AML-193 (cell line): Measurements from ENCODE around the gene TEKT3.
A peak's percentile ranks its signal among the peaks of the same experiment; 100 is the strongest.

Experiments
- DNase-seq, 2 experiments: peaks; one replicate each; lab custom pipeline; 2025; lab: John Stamatoyannopoulos, UW

TEKT3 gene

DNA sequence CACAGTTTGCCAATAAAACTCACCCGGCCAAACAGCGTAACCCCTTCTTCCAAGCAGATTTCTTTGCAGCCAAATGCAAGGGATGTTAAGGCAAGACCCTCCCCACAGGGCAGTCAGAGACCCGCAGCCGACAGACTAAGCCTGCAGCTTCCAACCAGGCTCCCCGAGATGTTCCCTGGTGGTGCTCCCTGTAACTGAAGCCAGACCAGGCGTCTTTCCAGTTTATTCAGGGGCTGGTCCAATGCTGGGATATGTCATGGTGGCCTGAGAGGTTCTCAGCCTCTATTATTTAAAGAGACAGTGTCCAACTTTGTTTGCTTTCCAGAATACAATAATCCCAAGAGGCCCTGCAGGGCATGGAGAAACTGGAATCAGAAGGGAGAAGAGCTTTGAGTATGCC, 76.3 kb downstream of the TEKT3 start, which contains the start of gene PMP22:
Gene PMP22, minus strand, starts transcription at position 196 of the 400 bp plus-strand sequence. CDS start 4,599 bp downstream, outside the sequence.
- DNase-seq = no peak

DNA sequence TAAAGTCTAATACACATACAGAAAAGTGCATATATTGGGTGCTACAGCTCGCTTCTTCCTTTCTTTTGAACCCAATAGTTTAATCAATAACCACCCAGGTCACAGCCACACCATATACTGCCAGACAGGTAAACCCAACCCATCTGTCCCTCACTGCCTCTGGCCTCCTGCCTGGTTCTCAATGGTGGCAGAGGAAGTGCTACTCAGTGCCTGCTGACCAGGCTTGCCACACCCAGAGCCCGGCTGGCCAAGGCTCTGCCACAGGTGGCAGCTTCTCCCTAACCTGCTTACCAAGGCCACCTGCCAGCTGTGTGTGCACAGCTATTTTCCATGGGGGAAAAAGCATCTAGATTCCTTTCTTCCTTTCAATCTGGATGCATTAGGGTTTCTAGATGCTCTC, 76.9 kb downstream of the TEKT3 start:
- no peak for DNase-seq

DNA sequence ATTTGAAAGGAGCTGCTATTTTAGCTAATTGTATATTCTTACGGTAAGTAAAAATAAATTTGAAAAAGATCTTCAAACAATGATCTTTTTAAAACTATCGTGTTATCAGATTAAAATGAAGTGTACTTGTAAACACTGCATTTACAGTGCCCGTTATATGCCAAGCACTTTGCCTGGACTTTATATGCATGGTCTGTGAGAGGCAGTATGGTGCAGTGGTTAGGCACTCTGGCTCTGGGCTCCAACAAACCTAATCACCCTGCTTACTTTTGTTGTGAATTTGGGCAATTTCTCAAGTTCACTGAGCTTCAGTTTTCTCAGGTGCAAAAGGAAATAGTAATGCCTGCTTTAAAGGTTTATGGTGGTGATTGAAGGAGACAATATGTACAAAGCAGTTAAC, 77.7 kb downstream of the TEKT3 start:
- no peak for DNase-seq

DNA sequence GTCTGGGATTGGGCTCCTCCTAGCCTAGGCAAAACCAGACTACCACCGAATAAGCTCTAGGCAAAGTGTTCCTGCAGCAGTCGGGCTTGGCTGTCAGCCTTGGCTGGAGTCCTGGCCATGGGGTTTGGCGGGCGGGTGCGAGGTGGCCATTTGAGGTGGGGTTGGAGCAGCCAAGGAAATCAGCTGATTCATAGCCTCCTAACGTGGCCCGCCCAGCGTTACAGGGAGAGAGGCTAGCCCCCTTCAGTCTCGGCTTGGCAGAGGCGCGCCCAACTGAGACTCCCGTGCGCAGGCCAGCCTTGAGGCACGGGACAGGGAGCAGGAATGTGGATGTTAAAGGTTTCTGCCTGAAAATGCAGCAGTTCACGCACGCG, 78.2 kb downstream of the TEKT3 start:
- DNase-seq = no peak

DNA sequence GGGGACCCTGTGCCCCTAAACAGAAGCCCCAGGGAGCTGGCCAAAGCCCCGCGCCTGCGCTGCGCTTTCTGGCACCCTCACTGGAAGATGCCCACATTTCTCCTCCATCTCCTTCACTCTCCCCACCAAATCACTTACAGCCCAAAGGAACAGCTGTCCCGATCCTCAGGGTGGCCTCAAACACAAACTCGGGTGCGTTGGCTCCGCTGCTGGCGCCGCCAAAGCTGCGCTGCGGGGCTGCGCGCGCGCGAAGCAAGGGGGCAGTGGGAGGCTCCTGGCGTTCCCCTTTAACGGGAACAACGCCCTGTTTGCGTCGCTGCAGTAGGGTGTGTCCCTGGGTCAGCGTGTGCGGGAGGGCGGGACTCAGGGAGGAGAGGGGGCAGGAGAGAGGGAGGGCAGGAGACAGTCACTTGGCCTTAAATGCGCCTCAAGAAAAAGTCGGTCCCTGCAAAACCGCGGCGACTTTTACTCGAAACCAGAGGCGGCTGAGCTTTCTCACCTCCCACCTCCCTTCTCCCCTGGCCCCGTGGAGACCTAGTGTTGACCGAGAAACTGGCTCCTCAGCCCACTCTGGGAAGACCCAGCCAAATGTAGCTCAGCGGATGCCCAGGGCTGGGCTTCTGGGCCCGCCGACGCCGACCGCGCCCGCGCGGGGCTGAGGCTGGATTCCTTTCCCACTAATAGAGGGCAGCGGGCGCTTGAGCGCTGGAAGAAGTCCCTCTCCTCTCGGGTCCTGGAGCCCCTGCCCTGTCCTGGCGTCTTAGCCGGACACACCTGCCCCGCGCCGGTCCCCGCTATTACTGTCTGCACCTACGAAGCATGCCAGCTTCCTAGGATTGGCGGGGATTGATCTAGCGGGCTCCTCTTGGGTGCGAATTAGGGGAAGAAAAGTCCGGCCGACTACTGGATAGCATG, 78.8 kb downstream of the TEKT3 start:
- DNase-seq = no peak

DNA sequence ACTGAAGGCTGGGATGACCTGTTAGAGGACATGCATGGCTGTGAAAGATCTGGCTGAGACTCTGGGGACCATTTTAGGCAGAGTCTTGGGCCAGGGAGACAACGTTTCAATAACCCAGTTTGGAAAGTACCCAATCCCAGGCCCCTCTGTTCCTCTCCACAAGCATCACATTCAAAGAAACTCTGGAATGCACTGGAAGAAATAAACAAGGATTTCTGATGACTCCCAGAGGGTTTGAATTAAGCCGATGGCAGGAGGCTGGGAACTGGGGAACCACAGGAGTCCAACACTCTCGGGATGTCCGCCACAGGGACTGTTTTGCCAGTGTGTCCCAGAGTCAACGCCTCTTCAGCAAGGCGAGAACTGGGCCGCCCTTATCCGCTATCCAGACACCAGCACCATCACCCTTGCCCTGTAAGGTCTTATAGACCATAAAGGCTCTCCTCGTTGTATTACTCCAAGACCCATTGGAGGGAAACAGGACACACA, 79.6 kb downstream of the TEKT3 start:
- no peak for DNase-seq

DNA sequence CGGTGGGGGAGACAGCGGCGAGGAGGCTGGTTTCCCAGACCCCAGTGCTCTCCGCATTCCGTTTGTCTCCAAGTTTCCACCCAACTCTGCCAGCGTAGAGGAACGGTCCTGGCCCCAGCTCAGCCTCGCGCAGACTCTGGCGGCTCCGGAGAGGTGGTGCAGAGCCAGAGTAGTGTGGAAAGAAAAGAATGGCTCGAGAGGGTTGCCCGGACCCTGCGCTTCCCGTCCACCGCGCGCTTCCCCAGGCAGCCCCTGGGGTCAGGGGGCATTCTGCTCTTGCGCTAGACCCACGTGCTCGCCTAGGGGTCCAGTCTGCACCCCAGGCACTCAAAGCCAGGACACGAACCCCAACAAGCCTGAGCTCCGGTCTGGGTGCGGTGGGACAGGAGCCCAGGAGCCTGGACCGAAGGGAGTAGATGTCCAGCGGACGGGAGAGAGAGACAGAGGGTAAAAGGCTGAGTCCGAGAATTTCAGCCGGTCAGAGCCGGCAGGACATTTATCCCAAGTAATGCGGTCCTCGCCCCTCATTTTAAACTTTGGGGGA, 80.1 kb downstream of the TEKT3 start:
- no peak for DNase-seq

DNA sequence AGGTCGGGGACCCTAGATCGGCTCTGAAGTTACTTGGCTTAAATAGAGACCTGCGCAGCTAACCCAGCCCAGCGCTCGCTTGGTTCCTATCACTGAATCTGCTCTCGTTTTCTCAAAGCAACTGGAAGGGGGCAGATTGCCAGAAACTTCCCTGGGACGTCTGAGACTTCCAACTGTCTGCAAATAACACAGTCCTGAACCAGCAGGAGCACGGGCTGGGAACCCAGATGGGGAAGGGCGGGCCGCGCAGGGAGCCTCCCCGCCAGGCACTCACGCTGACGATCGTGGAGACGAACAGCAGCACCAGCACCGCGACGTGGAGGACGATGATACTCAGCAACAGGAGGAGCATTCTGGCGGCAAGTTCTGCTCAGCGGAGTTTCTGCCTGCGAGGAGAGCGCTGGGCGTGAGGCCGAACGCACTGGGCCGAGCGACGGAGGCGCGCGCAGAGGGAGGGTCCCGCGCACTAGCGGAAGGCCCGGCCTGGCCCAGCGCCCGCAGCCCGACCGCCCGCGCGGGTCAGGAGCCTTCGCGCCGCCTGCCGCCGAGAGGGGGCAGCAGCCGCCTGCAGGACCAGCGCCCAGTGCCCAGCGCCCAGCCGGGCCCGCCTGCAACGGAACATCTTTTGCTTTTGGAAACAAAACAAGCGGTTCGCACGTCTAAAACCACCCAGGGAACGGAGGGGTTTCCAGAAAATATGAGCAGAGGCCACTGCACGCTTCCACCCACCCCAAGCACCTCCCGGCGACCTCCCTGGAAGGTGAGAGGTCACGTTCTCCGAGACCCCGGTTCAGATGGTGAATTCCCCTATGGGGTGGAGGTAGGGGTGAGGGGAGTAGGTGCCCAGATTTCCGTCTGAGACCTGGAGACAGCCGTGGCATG, 80.8 kb downstream of the TEKT3 start:
- peak; percentile 9 to 15 for DNase-seq

DNA sequence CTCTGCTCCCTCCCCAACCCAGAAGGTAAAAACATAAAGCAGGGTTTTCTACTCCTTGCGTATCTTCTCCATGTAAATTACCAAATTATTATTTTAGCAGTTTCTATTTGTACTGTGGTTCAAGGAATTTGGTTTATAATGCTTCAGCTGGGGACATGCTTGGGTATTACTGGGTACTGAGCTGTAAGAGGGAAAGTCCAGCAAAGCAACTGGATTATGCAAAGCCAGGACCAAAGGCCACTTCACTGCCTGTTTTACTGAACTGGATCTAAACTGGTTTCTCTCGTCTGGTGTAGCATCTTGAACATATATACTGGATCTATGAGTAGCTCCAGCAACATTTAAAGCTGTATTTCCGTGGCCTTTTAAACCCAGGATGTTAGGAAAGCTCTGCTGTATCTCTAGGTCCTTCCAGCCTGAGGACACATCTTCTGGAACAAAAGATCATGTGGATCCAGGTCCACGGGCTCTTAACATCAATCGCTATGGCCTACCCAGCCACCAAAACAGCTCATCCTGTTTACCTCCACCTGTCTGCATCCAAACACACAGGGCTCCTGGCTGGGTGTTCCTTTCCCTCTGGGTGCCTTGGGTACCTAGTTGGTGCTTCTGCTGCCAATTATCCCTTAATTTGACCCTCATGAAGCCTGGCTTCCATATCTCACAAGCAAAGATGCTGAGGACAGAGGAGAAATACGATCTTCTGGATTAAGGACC, 83.4 kb downstream of the TEKT3 start:
- no peak for DNase-seq

DNA sequence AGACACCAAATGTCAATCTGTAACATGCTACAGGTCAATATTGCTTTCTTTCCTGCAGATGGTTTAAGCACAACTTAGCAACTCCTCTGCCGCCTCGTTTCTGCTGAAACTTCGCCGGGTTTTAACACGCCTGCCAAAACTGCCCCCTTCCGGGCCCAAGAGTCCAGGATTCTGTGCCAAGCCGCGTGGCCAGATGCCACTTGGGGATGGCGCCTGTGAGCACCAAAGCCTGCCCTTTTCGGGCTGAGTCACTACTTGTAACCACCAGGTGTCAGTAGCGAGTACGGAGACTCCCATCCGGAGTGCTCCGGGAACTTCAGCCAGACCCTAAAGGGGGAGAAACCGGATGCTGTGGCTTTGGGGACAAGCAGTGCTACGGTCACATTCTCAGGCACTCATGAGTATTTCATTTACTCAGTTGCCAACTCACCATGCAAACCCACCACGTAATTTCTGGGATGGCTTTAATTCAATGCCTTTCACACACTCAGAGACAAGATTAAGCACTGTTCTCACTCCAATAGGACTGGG, 84.1 kb downstream of the TEKT3 start:
- DNase-seq = peak; percentile 14 to 15

DNA sequence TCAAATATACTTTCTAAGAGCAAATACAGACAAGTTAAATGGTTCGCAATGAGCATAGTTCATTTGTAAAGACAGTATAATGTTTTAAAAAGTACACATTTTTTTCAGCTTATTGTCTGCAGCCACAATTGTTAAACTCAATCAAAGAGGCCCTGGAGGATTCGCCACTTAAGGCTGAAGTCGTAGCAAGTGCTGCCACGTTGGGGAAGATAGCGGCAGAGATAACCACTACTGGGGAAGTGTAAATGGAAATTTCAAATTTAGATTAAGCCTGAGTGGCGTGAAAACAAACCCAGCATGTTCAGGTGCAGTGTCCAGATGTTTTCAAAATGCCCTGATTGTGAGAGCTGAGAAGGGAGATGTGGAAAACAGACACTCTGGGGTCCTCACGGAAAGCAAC, 84.7 kb downstream of the TEKT3 start:
- DNase-seq = no peak

DNA sequence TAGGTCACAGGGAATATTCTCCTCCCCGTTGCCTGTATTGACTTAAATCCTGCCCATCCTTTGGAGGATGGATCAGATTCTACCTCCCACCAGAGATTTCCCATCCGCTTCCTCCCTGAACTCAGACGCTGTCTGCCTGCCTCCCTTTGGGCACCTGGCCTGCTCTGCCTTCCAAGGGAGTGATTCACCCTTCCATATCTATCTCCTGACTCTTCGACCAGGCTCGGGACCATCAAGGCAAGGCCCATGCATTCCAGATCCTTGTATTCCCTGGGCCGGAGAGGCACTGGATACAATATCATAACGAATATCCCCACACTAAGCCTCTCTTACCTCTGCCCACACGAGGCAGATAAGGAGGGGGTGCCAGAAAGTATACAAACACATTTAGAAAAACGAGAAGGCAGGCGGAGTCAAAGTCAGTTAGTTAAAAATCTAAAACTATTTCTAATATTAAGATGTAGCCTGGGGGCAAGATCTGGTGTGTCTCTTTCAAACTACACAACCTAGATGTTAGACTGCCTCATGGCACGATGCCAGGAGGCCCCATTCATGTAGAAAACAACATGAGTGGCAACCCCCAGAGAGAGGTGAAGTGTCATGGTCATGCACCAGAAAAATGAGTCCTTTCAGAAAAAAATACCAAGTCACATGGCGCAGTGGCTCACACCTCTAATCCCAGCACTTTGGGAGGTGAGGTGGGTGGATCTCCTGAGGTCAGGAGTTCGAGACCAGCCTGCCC, 85.5 kb downstream of the TEKT3 start:
- DNase-seq = no peak
